Measurements from ENCODE around the gene KRTAP5-9.
"Not testable (repeated sequence)": the region's sequence is repeated elsewhere in the genome, so short reads cannot be mapped to it uniquely, and the experiment has no call there.

Gene KRTAP5-9

GRCh38 chr11:71588314-71588713 is 40.1 kb downstream of the KRTAP5-9 start:
- DNase-seq = not testable (repeated sequence)

GRCh38 chr11:71588822-71589545 is 40.8 kb downstream of the KRTAP5-9 start:
- DNase-seq = not testable (repeated sequence)

GRCh38 chr11:71589546-71589920 is 41.3 kb downstream of the KRTAP5-9 start:
- not testable (repeated sequence) for DNase-seq

Measured in NCI-H2081 (cell line).